WTC11 (cell line): ENCODE data around the gene TF. TPM values are rescaled to one million over a fixed set of nuclear protein-coding genes. Genes with fewer than 3 reads are reported as not detected.

Experiments
- ATAC-seq: fragments of 200-7000 bp; cut with Tn5 transposase; 2 replicates; pipeline ENCODE4 v1.10.0; 2021; ENCODE audit warnings: mild to moderate bottlenecking, moderate library complexity
- CTCF ChIA-PET: fragments of 300-600 bp; sonication (Branson Sonifier 250); formaldehyde crosslinking; loops from one replicate; lab custom pipeline; 2021; ENCODE audit warnings: antibody characterized with exemption; lab: Charles Lee
- POLR2A ChIA-PET: fragments of 350-600 bp; sonication (Branson Sonifier 250); formaldehyde crosslinking; loops from one replicate; lab custom pipeline; 2021; ENCODE audit warnings: antibody characterized with exemption; lab: Charles Lee
- DNase-seq: peaks from one replicate; pipeline ENCODE4 v3.0.0; 2021; ENCODE audit warnings: low spot score
- H3K27ac Mint-ChIP-seq: 2 replicates; pipeline ENCODE4 v1.8.0; 2021; ENCODE audit warnings: mixed read lengths
- H3K27me3 Mint-ChIP-seq: 2 replicates; pipeline ENCODE4 v1.8.0; 2021; ENCODE audit warnings: low read depth, mild to moderate bottlenecking, moderate library complexity, mixed read lengths
- H3K36me3 Mint-ChIP-seq: 2 replicates; pipeline ENCODE4 v1.8.0; 2021; ENCODE audit warnings: mixed read lengths
- H3K4me1 Mint-ChIP-seq: 2 replicates; pipeline ENCODE4 v1.8.0; 2022; ENCODE audit warnings: mixed read lengths
- H3K4me3 Mint-ChIP-seq: 2 replicates; pipeline ENCODE4 v1.8.0; 2021; ENCODE audit warnings: mild to moderate bottlenecking, moderate library complexity, mixed read lengths
- H3K9me3 Mint-ChIP-seq: 2 replicates; pipeline ENCODE4 v1.8.0; 2021; ENCODE audit warnings: mixed read lengths
- ATF2 ChIP-seq: sonication (generic); formaldehyde crosslinking; IDR thresholded peaks from 2 replicates; pipeline ENCODE4 v1.8.1; 2022; ENCODE audit warnings: low read depth, missing genetic modification reagents, borderline replicate concordance
- CREM ChIP-seq: sonication (generic); formaldehyde crosslinking; IDR thresholded peaks from 2 replicates; pipeline ENCODE4 v1.8.1; 2022; ENCODE audit warnings: mild to moderate bottlenecking, missing genetic modification reagents, moderate library complexity
- E2F5 ChIP-seq: sonication (generic); formaldehyde crosslinking; IDR thresholded peaks from 2 replicates; pipeline ENCODE4 v1.8.1; 2022; ENCODE audit warnings: mild to moderate bottlenecking, moderate library complexity, missing genetic modification reagents
- GRHL2 ChIP-seq: fragments of 250-450 bp; sonication (Bioruptor Pico); IDR thresholded peaks from 2 replicates; pipeline ENCODE4 v1.8.0; 2022; ENCODE audit warnings: mild to moderate bottlenecking, moderate library complexity; ENCODE audit not compliant: insufficient replicate concordance, severe bottlenecking
- NFATC4 ChIP-seq: fragments of 250-450 bp; sonication (Bioruptor Pico); IDR thresholded peaks from 2 replicates; pipeline ENCODE4 v1.9.0; 2021; ENCODE audit warnings: mild to moderate bottlenecking
- SOX15 ChIP-seq: fragments of 250-450 bp; sonication (Bioruptor Pico); IDR thresholded peaks from 2 replicates; pipeline ENCODE4 v1.9.0; 2021; ENCODE audit warnings: mild to moderate bottlenecking
- ZBTB21 ChIP-seq: sonication (generic); formaldehyde crosslinking; IDR thresholded peaks from 2 replicates; pipeline ENCODE4 v1.8.1; 2023; ENCODE audit warnings: mild to moderate bottlenecking, missing genetic modification reagents, borderline replicate concordance
- ZMAT4 ChIP-seq: fragments of 250-450 bp; sonication (Bioruptor Pico); IDR thresholded peaks from 2 replicates; pipeline ENCODE4 v1.9.0; 2021; ENCODE audit warnings: mild to moderate bottlenecking
- ZNF263 ChIP-seq: sonication (generic); formaldehyde crosslinking; IDR thresholded peaks from 2 replicates; pipeline ENCODE4 v1.8.1; 2022; ENCODE audit warnings: low read depth, mild to moderate bottlenecking, moderate library complexity, missing genetic modification reagents
- ZNF281 ChIP-seq: sonication (generic); formaldehyde crosslinking; IDR thresholded peaks from 2 replicates; pipeline ENCODE4 v1.8.0; 2023; ENCODE audit warnings: mild to moderate bottlenecking, missing genetic modification reagents
- total RNA-seq: library from RNA; stranded (reverse); gene quantifications from 3 replicates; pipeline ENCODE4 v1.2.3, GENCODE V29; 2021

TF gene
- total RNA-seq, 1 experiment from 2014 or later = 9.3 TPM

DNA sequence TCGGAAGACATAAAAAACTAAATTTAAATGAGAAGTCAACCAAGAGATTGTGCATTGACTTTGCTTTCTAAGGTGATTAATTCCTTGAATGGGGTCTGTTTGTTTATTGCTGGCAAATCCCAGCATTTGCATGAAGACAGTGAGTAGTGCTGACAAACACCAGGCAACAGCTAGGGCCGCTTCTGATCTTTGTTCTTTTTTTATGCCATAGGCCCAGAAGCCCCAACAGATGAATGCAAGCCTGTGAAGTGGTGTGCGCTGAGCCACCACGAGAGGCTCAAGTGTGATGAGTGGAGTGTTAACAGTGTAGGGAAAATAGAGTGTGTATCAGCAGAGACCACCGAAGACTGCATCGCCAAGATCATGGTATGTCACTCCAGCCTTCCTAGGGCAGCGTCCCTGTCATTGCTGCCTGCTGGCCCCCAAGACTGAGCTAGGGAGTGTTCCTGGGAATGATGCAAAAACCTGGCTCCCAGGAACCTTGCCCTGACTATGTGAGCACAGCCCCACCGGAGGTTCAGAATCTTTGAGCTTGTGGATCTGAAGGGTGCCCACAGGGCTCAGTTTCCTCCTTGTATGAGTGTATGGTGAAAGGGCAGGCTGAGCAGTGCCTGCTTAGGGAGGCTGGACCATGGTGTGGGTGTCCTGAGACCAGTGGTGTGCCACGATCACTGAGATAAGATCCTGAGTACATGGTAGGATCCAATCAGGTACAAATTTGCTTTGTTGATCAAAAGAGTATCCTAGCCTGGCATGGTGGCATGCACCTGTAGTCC is 13.0 kb downstream of the TF start:
- H3K4me1 Mint-ChIP-seq = peaks cover 18% of the 10 kb centered on the region
- CTCF ChIA-PET = interaction anchor here (1.6 kb wide), 1 partner anchor 95 kb away, joined by 6 read pairs; no protein-coding TSS in a partner anchor
- no peak for DNase-seq
- no peaks in the 10 kb centered on the region; the same call in 1 of the 2 replicates for H3K27me3 Mint-ChIP-seq
- POLR2A ChIA-PET = no interaction called here
- peak; percentile 59 for ATAC-seq
- TF ChIP-seq ZMAT4 (CRISPR knock-in tag) = no peak
- TF ChIP-seq, all 79 proteins: peak for 0
- no peaks in the 10 kb centered on the region for H3K36me3 Mint-ChIP-seq
- H3K4me3 Mint-ChIP-seq = no peak overlapping the region
- no peak overlapping the region for H3K27ac Mint-ChIP-seq
- H3K9me3 Mint-ChIP-seq = no peaks in the 10 kb centered on the region

DNA sequence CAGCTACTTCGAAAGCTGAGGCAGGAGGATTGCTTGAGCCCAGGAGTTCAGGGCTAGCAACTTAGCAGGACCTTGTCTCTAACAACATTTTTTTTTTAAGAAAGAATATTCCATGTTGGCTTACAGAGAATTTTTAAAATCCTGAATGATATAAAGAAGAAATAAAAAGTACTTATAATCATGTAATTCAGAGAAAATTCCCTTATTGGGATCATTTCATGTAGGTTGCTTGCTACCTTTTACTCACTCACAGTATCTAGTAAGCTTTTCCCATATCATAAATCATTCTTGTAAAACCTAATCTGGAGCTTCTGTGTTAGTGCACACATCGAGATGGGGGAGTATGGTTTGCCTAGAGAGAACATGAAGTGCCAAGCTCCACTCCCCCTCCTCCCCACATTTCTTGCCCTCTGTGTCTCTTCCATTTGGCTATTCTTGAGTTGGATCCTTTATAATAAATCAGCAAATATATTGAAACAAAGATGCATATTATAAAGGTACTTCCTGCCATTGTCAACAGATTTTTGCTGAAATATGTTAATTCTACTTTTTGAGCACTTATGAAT is 13.6 kb downstream of the TF start:
- CTCF ChIA-PET = interaction anchor here (1.6 kb wide), 1 partner anchor 96 kb away, joined by 6 read pairs; no protein-coding TSS in a partner anchor

DNA sequence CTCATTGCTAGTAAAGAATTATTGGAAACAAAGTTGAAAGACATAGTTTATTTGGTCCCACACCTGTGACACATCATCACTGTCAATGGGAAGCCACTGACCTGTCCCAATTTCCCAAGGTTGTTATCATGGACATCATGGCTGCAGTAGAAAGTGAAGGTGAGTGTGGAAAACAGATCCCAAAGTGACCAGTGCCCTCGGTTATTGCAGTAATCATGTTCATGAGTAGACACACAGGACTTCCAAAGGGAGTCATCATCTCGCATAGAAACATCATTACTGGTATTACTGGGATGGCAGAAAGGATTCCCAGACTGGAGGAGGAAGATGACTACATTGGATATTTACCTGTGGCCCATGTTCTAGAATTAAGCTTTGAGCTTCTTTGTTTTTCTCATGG is 14.7 kb downstream of the TF start:
- Mint-ChIP-seq H3K27me3 (no peaks in the 10 kb centered on the region; the same call in 1 of the 2 replicates), H3K4me3 (no peak overlapping the region), H3K9me3 (no peaks in the 10 kb centered on the region)
- DNase-seq = no peak
- ATAC-seq = no peak
- TF ChIP-seq GRHL2 (CRISPR knock-in tag) (no peak), E2F5 (no peak), ZNF263 (no peak), SOX15 (no peak)
- TF ChIP-seq, all 79 proteins: peak for 0
- Mint-ChIP-seq H3K36me3 (no peaks in the 10 kb centered on the region), H3K4me1 (peaks cover 18% of the 10 kb centered on the region), H3K27ac (no peak overlapping the region)
- POLR2A ChIA-PET = no interaction called here
- CTCF ChIA-PET = no interaction called here

More for the DNA sequence above, 13.6 kb downstream of the TF start:
- H3K36me3 Mint-ChIP-seq = no peaks in the 10 kb centered on the region
- H3K4me3 Mint-ChIP-seq = no peak overlapping the region
- ATAC-seq (no peak), DNase-seq (no peak)
- H3K9me3 Mint-ChIP-seq = no peaks in the 10 kb centered on the region
- H3K27me3 Mint-ChIP-seq = no peaks in the 10 kb centered on the region; the same call in 1 of the 2 replicates
- no peak for TF ChIP-seq ZNF281 (CRISPR knock-in tag)
- TF ChIP-seq NFATC4 (CRISPR knock-in tag) = no peak
- TF ChIP-seq ZBTB21 (CRISPR knock-in tag) = no peak
- TF ChIP-seq CREM (CRISPR knock-in tag) = no peak
- TF ChIP-seq ATF2 (CRISPR knock-in tag) = no peak
- POLR2A ChIA-PET = no interaction called here
- peaks cover 18% of the 10 kb centered on the region for H3K4me1 Mint-ChIP-seq
- H3K27ac Mint-ChIP-seq = no peak overlapping the region
